Ishikawa (cell line): ENCODE measurements around the gene CIROP.

Source experiments
- CEBPB ChIP-seq: IDR thresholded peaks from 2 replicates; pipeline ENCODE4 v1.6.1; 2012
- CREB1 ChIP-seq: IDR thresholded peaks from 2 replicates; pipeline ENCODE4 v1.6.1; 2012; ENCODE audit warnings: low read depth
- EGR1 ChIP-seq: IDR thresholded peaks from 2 replicates; pipeline ENCODE4 v1.6.1; 2012
- EP300 ChIP-seq: IDR thresholded peaks from 2 replicates; pipeline ENCODE4 v1.6.1; 2012; ENCODE audit warnings: borderline replicate concordance
- FOXM1 ChIP-seq: IDR thresholded peaks from 2 replicates; pipeline ENCODE4 v1.6.1; 2012; ENCODE audit warnings: low read depth, borderline replicate concordance
- NFIC ChIP-seq: IDR thresholded peaks from 2 replicates; pipeline ENCODE4 v1.6.1; 2012
- RAD21 ChIP-seq: IDR thresholded peaks from 2 replicates; pipeline ENCODE4 v1.6.1; 2012; ENCODE audit warnings: low read depth
- TAF1 ChIP-seq: IDR thresholded peaks from 2 replicates; pipeline ENCODE4 v1.6.1; 2012; ENCODE audit warnings: low read depth, mild to moderate bottlenecking
- TCF12 ChIP-seq: IDR thresholded peaks from 2 replicates; pipeline ENCODE4 v1.6.1; 2012; ENCODE audit warnings: low read depth
- TEAD4 ChIP-seq: IDR thresholded peaks from 2 replicates; pipeline ENCODE4 v1.6.1; 2012
- YY1 ChIP-seq: IDR thresholded peaks from 2 replicates; pipeline ENCODE4 v1.6.1; 2012; ENCODE audit warnings: low read depth
- ZBTB7A ChIP-seq: IDR thresholded peaks from 2 replicates; pipeline ENCODE4 v1.6.1; 2012; ENCODE audit warnings: low read depth
- TF ChIP-seq, protein P1 (sequence below): IDR thresholded peaks from 2 replicates; pipeline ENCODE4 v1.6.1; 2012
- TF ChIP-seq, protein P2 (sequence below): IDR thresholded peaks from 2 replicates; pipeline ENCODE4 v1.6.1; 2012
- TF ChIP-seq, protein P3 (sequence below): IDR thresholded peaks from 2 replicates; pipeline ENCODE4 v1.6.1; 2012; ENCODE audit warnings: low read depth, mild to moderate bottlenecking

Gene CIROP

DNA sequence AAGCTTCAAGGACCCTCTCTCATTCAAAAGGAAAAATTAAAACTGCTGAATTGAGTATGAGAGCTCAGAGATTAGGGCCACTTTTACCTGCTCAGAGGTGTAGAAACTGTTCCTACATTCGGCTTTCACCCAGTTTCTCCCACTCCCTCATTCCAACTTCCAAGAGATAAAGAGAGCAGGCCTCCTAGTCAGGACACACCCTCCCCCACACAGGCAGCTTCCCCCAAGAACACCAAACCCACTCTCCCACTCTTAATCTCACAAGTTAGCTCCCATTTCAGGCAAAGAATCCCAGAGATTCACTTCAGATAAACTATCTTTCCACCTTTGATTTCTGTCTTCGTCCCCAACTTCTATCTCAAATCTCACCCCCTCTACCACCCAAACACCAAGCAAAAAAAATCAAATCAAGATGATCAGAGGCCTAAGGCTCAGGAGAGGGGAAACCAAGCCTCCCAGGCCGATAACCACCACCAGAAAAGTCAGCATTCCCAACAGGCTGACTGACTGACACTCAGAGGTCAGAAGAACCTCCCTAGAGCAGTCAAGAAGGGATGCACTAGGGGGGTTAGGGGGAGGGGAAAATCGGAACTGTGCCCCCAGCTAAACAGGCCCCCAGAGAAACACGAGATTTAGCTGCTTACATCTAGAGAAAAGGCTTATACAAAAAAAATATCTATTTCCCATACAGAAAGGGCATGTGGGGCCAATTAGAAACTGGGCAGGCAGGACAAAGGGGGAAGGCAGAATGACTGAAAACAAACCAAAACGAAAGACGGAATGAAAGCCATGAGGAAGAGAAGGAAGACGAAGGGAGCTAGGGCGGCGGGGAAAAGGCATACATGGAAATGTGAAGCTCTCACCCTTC is 34.3 kb downstream of the CIROP start:
- TF ChIP-seq EGR1: no peak
- TF ChIP-seq, protein P1, sequence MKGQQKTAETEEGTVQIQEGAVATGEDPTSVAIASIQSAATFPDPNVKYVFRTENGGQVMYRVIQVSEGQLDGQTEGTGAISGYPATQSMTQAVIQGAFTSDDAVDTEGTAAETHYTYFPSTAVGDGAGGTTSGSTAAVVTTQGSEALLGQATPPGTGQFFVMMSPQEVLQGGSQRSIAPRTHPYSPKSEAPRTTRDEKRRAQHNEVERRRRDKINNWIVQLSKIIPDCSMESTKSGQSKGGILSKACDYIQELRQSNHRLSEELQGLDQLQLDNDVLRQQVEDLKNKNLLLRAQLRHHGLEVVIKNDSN: no peak
- TF ChIP-seq ZBTB7A: no peak
- TF ChIP-seq, protein P2, sequence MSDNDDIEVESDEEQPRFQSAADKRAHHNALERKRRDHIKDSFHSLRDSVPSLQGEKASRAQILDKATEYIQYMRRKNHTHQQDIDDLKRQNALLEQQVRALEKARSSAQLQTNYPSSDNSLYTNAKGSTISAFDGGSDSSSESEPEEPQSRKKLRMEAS: no peak
- TF ChIP-seq FOXM1: no peak
- no peak for TF ChIP-seq TEAD4
- TF ChIP-seq, protein P3, sequence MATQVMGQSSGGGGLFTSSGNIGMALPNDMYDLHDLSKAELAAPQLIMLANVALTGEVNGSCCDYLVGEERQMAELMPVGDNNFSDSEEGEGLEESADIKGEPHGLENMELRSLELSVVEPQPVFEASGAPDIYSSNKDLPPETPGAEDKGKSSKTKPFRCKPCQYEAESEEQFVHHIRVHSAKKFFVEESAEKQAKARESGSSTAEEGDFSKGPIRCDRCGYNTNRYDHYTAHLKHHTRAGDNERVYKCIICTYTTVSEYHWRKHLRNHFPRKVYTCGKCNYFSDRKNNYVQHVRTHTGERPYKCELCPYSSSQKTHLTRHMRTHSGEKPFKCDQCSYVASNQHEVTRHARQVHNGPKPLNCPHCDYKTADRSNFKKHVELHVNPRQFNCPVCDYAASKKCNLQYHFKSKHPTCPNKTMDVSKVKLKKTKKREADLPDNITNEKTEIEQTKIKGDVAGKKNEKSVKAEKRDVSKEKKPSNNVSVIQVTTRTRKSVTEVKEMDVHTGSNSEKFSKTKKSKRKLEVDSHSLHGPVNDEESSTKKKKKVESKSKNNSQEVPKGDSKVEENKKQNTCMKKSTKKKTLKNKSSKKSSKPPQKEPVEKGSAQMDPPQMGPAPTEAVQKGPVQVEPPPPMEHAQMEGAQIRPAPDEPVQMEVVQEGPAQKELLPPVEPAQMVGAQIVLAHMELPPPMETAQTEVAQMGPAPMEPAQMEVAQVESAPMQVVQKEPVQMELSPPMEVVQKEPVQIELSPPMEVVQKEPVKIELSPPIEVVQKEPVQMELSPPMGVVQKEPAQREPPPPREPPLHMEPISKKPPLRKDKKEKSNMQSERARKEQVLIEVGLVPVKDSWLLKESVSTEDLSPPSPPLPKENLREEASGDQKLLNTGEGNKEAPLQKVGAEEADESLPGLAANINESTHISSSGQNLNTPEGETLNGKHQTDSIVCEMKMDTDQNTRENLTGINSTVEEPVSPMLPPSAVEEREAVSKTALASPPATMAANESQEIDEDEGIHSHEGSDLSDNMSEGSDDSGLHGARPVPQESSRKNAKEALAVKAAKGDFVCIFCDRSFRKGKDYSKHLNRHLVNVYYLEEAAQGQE: no peak
- TF ChIP-seq TAF1: no peak
- TF ChIP-seq CREB1: no peak
- no peak for TF ChIP-seq YY1
- no peak for TF ChIP-seq EP300

DNA sequence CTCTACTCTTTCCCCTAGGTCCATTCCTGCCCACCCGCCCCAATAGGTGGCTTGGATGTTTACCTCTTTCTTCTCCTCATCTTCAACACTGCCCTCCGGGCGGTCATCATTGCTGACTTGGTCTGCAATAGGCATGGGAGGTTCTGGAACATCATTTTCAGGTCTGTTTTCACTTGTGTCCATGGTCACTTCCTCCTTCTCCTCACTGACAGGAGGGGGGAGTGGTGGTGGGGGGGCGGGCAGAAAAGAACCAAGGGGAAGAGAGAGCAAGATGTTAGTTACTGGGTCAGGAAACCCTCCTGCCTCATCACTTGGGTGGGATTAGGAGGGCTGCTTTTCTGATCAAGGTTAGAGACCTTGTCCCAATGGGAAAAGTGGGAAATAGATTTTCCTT is 35.4 kb downstream of the CIROP start:
- no peak for TF ChIP-seq EP300
- no peak for TF ChIP-seq ZBTB7A
- TF ChIP-seq NFIC: no peak
- TF ChIP-seq EGR1: no peak
- TF ChIP-seq YY1: no peak
- no peak for TF ChIP-seq TAF1
- TF ChIP-seq RAD21: no peak
- TF ChIP-seq, protein P3: no peak
- no peak for TF ChIP-seq TEAD4
- TF ChIP-seq CREB1: no peak
- TF ChIP-seq, protein P2: no peak
- TF ChIP-seq TCF12: no peak
- no peak for TF ChIP-seq CEBPB
- TF ChIP-seq, protein P1: no peak
- no peak for TF ChIP-seq FOXM1

DNA sequence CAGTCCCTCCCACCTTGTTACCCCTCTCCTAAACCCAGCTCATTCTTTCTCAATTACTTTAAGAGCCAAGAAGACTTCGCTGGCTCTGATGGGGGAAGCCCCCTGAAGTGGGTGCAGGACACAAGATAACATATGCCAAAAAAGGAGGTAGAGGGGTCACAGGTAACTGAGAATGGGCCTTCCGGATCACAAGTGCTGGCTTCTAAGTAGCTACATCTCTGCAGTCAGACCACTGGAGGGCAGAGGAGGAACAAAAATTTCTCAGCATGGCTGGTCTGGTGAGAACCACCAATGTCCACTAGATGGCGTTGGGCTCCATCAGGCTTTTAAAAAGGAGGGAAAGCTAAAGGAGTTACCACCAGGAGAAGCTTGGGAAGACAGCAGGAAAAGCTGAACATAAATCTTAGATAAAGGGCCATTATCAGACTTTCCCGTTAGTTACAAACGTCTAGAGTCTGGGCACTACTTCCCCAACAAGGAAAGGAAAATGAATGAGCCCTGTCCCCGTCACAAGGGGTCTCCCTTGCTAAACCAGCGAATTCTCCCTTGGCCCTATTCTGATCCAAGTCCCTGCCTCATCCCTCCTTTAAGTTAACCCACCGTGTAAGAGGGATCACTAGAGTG is 35.9 kb downstream of the CIROP start:
- peak; percentile 64; the same call in 1 of the 2 replicates for TF ChIP-seq YY1
- TF ChIP-seq CEBPB: 0 out of 2 replicates have a peak, but pooled peaks have one; percentile 2
- no peak for TF ChIP-seq ZBTB7A
- peak; percentile 42 for TF ChIP-seq TEAD4
- peak; percentile 73 for TF ChIP-seq RAD21
- no peak for TF ChIP-seq FOXM1
- TF ChIP-seq, protein P2: peak; percentile 58; the same call in 1 of the 2 replicates

DNA sequence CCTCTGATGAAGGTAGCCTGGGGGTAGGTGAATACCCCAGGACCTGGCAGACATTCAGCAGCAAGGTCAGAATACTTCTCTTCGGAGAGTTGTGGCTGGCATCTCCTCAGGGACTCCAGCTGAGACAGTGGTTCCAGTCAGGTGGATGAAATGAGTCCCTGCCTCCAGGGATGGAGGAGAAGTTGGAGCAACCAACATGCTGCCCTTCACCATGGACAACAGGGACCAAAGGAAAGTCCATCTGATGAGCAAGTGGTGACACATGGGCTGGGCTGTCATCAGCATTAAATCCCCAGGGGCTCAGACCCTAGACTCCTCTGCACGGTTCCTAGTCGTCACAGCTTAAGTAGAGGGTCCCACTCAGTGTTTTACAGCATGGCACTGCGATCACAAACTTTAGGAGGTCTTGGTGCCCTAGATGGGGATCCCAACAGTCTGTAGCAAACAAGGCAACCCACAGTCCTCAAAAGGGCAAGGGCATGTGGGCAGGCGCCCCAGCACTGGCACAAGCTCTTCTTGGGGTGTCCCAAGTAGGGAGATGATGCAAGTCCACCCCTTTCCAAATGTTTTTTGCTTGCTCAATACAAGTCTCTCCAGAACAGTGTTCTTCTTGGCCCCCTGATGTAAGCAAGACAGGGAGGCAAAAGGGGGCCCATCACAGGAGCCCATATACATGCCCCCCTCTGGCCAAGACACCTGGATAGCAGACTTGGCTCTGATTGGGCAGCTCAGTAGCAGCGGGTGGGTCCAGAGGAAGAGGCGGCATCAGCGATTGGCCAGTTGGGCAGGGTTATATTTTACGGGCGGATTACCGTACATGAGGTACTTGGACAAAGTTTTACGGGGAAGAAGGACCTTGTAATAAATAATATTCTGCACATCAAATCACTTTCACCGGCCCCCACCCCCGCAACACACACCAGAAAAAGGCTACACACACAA is 36.7 kb downstream of the CIROP start:
- TF ChIP-seq, protein P1: no peak
- TF ChIP-seq, protein P3: no peak
- no peak for TF ChIP-seq RAD21
- TF ChIP-seq, protein P2: no peak
- no peak for TF ChIP-seq CEBPB
- TF ChIP-seq NFIC: no peak
